Psoas muscle (tissue), 8 donors: ENCODE data around the gene KCNJ16. TPM values are rescaled to one million over a fixed set of nuclear protein-coding genes. Genes with fewer than 3 reads are reported as not detected.

Source experiments
- ATAC-seq, 4 donors: fragments of 200-7000 bp; cut with Tn5 transposase; one replicate each; pipeline ENCODE4 v1.9.1; 2020; ENCODE audit warnings: moderate library complexity in 3 of 4, mild to moderate bottlenecking in 2 of 4
- DNase-seq, 2 donors: peaks; one replicate each; pipeline ENCODE4 v3.0.0-alpha.2; 2020
- H3K27ac ChIP-seq: fragments of 200-600 bp; one replicate; pipeline ENCODE4 v1.8.0; 2022
- H3K27me3 ChIP-seq, 3 donors: fragments of 200-600 bp in 1 of 3; one replicate each; pipeline versions ENCODE4 v1.6.1 to v1.8.0; 2013 to 2022; ENCODE audit warnings: low read length in 2 of 3, mild to moderate bottlenecking in 2 of 3, moderate library complexity in 1 of 3; ENCODE audit not compliant: insufficient read depth in 3 of 3
- H3K36me3 ChIP-seq, 2 donors: fragments of 200-600 bp in 1 of 2; one replicate each; pipeline versions ENCODE4 v1.6.1 to v1.8.0; 2013 to 2022; ENCODE audit warnings: low read depth in 1 of 2, mild to moderate bottlenecking in 1 of 2, moderate library complexity in 1 of 2; ENCODE audit not compliant: insufficient read depth in 1 of 2
- H3K4me1 ChIP-seq: fragments of 200-600 bp; one replicate; pipeline ENCODE4 v1.8.0; 2022
- H3K4me3 ChIP-seq: fragments of 200-600 bp; one replicate; pipeline ENCODE4 v1.8.0; 2022; ENCODE audit warnings: mild to moderate bottlenecking
- H3K9me3 ChIP-seq: fragments of 200-600 bp; one replicate; pipeline ENCODE4 v1.8.0; 2022
- WGBS, 3 donors: extraction: QIAGEN DNeasy Blood & Tissue Kit; methylation state at CpG; one replicate each; pipeline versions ENCODE4 v1.1.6 to v1.1.7; 2013; 5-methylcytosine and 5-hydroxymethylcytosine counted together
- intact Hi-C, 2 donors: fragments of 100-400 bp; cut with DNase I; formaldehyde crosslinking; loops; one replicate each; pipeline versions ENCODE4 v1.11.0 to v1.14.2; 2022
- polyA plus RNA-seq, 3 donors: library from polyadenylated mRNA; stranded (reverse); fragments of 200-250 nt; gene quantifications; one replicate each; pipeline ENCODE4 v1.2.3, GENCODE V29; 2013
- total RNA-seq, 4 donors: library from RNA; stranded (reverse); fragmentation: NEBNext Ultra II Directional in 2 of 4; extraction: Animal tissue kit (Norgen Biotek cat#: 25700) in 2 of 4; gene quantifications; one replicate each; pipeline versions ENCODE4 v1.2.1 to v1.2.4, GENCODE V29; 2021 to 2023
- TF ChIP-seq, protein P1 (sequence below): fragments of 200-600 bp; IDR thresholded peaks from one replicate; pipeline ENCODE4 v1.8.0; 2022; ENCODE audit warnings: antibody characterized with exemption
- donor health status: healthy with polysubstance abuse.
- donor health status: DM: no; HTN: no; CAD: no; lungs with moderate emphysema.
- donor health status: Bipolar disorder and iron deficiency.
- donor health status: healthy.
- donor health status: DM: yes; HTN: yes; CAD: no.
- donor health status: DM: no; HTN: no; CAD: no.
- donor health status: DM: no; HTN: no; CAD: no.
- donor health status: DM: yes; HTN: yes; CAD: no.

KCNJ16 gene
- total and polyA plus RNA-seq, 7 donors: 0.04 to 0.27 TPM; not detected in 5

DNA sequence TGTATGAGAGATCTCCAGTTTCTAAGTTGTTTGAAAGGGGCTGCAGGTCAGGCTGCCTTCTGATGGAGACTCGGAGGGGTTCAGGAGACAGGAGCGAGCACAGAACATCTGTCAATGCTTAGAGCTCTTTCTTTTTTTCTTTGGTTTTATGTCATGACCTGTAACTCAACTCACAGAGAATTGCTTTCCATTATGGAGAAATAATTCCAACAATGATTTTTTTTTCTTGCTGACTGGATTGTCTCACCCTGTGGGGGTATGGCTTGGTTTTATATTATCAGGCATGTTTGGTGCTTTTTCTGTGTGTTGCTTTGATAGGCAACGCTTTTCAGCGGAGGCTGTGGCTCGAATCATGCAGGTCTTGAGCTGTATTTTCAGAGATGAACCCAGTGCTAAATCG is 83.6 kb downstream of the KCNJ16 start:
- no peaks in the 10 kb centered on the region for H3K9me3 ChIP-seq
- 60 to 70% (median 68%) methylated on average over 6 of the region's 6 CpGs for WGBS, 3 donors
- H3K4me3 ChIP-seq: no peak overlapping the region
- peak overlapping the region; percentile 6 for H3K27ac ChIP-seq
- TF ChIP-seq, protein P1, sequence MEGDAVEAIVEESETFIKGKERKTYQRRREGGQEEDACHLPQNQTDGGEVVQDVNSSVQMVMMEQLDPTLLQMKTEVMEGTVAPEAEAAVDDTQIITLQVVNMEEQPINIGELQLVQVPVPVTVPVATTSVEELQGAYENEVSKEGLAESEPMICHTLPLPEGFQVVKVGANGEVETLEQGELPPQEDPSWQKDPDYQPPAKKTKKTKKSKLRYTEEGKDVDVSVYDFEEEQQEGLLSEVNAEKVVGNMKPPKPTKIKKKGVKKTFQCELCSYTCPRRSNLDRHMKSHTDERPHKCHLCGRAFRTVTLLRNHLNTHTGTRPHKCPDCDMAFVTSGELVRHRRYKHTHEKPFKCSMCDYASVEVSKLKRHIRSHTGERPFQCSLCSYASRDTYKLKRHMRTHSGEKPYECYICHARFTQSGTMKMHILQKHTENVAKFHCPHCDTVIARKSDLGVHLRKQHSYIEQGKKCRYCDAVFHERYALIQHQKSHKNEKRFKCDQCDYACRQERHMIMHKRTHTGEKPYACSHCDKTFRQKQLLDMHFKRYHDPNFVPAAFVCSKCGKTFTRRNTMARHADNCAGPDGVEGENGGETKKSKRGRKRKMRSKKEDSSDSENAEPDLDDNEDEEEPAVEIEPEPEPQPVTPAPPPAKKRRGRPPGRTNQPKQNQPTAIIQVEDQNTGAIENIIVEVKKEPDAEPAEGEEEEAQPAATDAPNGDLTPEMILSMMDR: no peak
- no peaks in the 10 kb centered on the region for H3K4me1 ChIP-seq
- no peaks in the 10 kb centered on the region for H3K27me3 ChIP-seq
- no peaks in the 10 kb centered on the region for H3K36me3 ChIP-seq
- ATAC-seq (no peak), DNase-seq (no peak)
- intact Hi-C loops: no loop called here

DNA sequence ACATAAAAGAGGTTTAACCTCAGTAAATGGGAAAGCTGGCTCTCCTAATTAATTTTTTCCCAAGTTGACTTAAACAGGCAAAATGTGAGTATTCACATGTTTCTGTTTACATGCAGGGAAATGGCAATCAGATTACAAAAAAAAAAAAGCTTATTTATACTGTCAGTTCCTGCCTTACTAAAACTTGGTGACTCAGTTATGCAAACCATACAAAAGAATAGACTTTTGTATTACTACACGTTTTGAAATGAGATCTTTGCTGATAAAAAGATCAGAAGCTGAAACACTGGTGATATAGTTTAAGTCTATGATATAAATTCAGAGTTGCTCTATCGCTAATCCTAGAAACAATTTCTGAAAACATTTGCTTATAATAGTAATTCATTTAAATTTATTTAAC is 85.0 kb downstream of the KCNJ16 start:
- 72 to 75% (median 73%) methylated on average over 2 of the region's 2 CpGs for WGBS, 3 donors
- no peaks in the 10 kb centered on the region for H3K27me3 ChIP-seq
- no peak overlapping the region for H3K4me3 ChIP-seq
- no peak for ATAC-seq
- DNase-seq: no peak
- TF ChIP-seq, protein P1: no peak
- no peak overlapping the region for H3K27ac ChIP-seq
- no peaks in the 10 kb centered on the region for H3K4me1 ChIP-seq
- no peaks in the 10 kb centered on the region for H3K36me3 ChIP-seq
- H3K9me3 ChIP-seq: no peaks in the 10 kb centered on the region
- intact Hi-C loops: loop anchor here in 1 of 2 donors (10.0 kb wide), 1 partner anchor 395 kb away; no protein-coding TSS in a partner anchor

DNA sequence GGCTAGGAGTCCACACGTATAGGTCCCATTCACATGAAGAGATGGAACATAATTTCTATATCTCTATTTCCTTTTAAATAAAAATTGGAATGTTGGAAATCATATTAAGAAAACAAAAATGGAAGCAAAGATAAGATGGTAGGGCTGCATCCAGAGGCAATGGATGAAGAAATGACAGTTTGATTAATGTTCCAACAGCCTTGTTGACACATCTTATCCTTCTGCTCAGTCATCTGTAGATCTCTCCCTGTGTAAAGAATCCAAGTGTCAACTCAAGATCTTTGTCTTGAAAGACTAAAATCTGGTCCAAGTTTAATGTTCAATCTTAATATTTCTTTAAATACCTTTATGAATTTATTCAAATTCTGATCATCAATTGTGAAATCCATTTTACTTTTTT is 86.5 kb downstream of the KCNJ16 start:
- DNase-seq: no peak
- intact Hi-C loops: loop anchor here in 1 of 2 donors (10.0 kb wide), 1 partner anchor 393 kb away; no protein-coding TSS in a partner anchor
- Histone ChIP-seq H3K9me3 (no peaks in the 10 kb centered on the region), H3K36me3 (no peaks in the 10 kb centered on the region), H3K27me3 (no peaks in the 10 kb centered on the region), H3K27ac (no peak overlapping the region), H3K4me1 (no peaks in the 10 kb centered on the region), H3K4me3 (no peak overlapping the region)
- TF ChIP-seq, protein P1: no peak
- 77 to 84% (median 78%) methylated on average over 1 of the region's 1 CpG for WGBS, 3 donors
- ATAC-seq: no peak

DNA sequence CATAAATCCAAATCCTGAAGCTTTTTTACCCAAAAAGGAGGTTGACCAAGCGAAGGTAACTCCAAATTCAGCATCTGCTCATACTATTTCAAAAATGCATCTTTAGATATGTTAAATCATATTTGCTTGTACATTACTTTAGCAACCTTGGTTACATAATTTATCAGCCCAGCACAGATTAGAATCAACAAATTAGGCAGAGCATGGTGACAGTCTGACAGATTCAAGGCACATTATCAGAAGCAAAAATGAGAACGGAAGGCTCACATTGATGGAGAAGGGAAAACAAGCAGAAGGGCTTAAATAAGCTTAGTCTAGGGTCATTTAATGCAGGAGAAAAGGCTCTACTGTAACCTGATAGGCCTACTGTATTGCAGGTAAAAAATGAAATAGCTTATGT is 90.4 kb downstream of the KCNJ16 start:
- peaks cover 12% of the 10 kb centered on the region for H3K4me1 ChIP-seq
- ATAC-seq (no peak), DNase-seq (no peak)
- no peak overlapping the region for H3K27ac ChIP-seq
- TF ChIP-seq, protein P1: no peak
- WGBS, 3 donors: 63 to 78% (median 78%) methylated on average over 2 of the region's 2 CpGs
- intact Hi-C loops: loop anchor here (5.0 to 10.0 kb wide), 3 partner anchors 387 to 433 kb away; no protein-coding TSS in a partner anchor
- no peaks in the 10 kb centered on the region for H3K27me3 ChIP-seq
- no peaks in the 10 kb centered on the region for H3K36me3 ChIP-seq
- H3K4me3 ChIP-seq: no peak overlapping the region
- no peaks in the 10 kb centered on the region for H3K9me3 ChIP-seq

DNA sequence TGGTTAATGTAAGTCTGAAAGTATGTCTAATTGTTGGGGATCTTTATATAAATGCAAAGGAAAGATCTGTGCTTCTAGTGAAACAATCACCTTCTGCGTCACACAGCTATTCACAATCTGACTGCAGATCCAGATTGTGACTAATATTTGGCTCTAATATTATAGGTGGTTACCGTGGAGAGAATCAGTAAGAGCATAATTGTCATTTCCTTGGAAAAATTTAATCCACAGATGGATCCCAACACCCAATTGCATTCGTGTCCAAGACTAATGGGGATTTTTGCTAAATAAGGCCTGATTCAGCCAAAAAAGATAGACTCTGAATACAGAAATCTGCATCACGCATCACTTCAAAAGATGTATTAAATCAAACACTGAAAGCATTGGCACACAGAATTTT is 91.6 kb downstream of the KCNJ16 start:
- TF ChIP-seq, protein P1: no peak
- intact Hi-C loops: loop anchor here (5.0 to 10.0 kb wide), 3 partner anchors 386 to 434 kb away; no protein-coding TSS in a partner anchor
- 76 to 77% (median 77%) methylated on average over 4 of the region's 4 CpGs for WGBS, 3 donors
- DNase-seq (no peak), ATAC-seq (no peak)
- no peaks in the 10 kb centered on the region for H3K36me3 ChIP-seq
- no peak overlapping the region for H3K27ac ChIP-seq
- H3K27me3 ChIP-seq: no peaks in the 10 kb centered on the region
- H3K4me1 ChIP-seq: peaks cover 12% of the 10 kb centered on the region
- no peaks in the 10 kb centered on the region for H3K9me3 ChIP-seq
- no peak overlapping the region for H3K4me3 ChIP-seq
